Kidney (tissue), 14 donors: ENCODE results near the gene CASQ2. TPM values are rescaled to one million over a fixed set of nuclear protein-coding genes. Genes with fewer than 3 reads are reported as not detected.

Experiments
- DNase-seq, 5 donors: peaks; one replicate each; pipeline ENCODE4 v3.0.0-alpha.2; 2013 to 2020
- FAIRE-seq: peaks from 2 replicates; lab custom pipeline; 2012; peaks lifted over from hg19 to GRCh38; lab: Jason Lieb, UNC
- H3K27ac ChIP-seq, 2 donors: one replicate each; pipeline ENCODE4 v1.7.0; 2013; ENCODE audit warnings: low read depth in 2 of 2, low read length in 2 of 2, inconsistent platforms in 1 of 2
- H3K27me3 ChIP-seq: one replicate; pipeline ENCODE4 v1.7.1; 2013; ENCODE audit warnings: low read length, inconsistent platforms; ENCODE audit not compliant: control insufficient read depth, insufficient read depth
- H3K36me3 ChIP-seq, 3 donors: one replicate each; pipeline versions ENCODE4 v1.7.0 to v1.7.1; 2013; ENCODE audit warnings: low read length in 3 of 3, control low read depth in 1 of 3, inconsistent platforms in 1 of 3; ENCODE audit not compliant: insufficient read depth in 3 of 3, control insufficient read depth in 2 of 3
- H3K4me1 ChIP-seq, 3 donors: one replicate each; pipeline versions ENCODE4 v1.7.0 to v1.7.1; 2013; ENCODE audit warnings: low read length in 3 of 3, inconsistent platforms in 1 of 3, low read depth in 1 of 3; ENCODE audit not compliant: control insufficient read depth in 2 of 3, insufficient read depth in 2 of 3
- H3K4me3 ChIP-seq, 3 donors: one replicate each; pipeline versions ENCODE4 v1.7.0 to v1.8.1; 2013; ENCODE audit warnings: low read length in 3 of 3, control low read depth in 1 of 3, inconsistent platforms in 1 of 3
- H3K9ac ChIP-seq, 3 donors: one replicate each; pipeline versions ENCODE4 v1.7.0 to v1.7.1; 2013; ENCODE audit warnings: low read length in 3 of 3, control low read depth in 1 of 3, inconsistent platforms in 1 of 3
- H3K9me3 ChIP-seq, 3 donors: one replicate each; pipeline versions ENCODE4 v1.7.0 to v1.7.1; 2013; ENCODE audit warnings: low read length in 3 of 3, control low read depth in 1 of 3, inconsistent platforms in 1 of 3; ENCODE audit not compliant: control insufficient read depth in 2 of 3, insufficient read depth in 1 of 3
- intact Hi-C: fragments of 100-400 bp; cut with DNase I; formaldehyde crosslinking; loops from one replicate; pipeline ENCODE4 v1.11.1; 2022
- polyA plus RNA-seq: library from polyadenylated mRNA; stranded (reverse); fragments of 350-450 nt; fragmentation: Illumina TruSeq; extraction: RNeasy Lipid Tissue Mini Kit (QIAGEN cat#74804); gene quantifications from one replicate; pipeline ENCODE4 v1.2.3, GENCODE V29; 2014; ENCODE audit warnings: low read depth, low replicate concordance; ENCODE audit not compliant: insufficient read depth
- total RNA-seq: library from RNA; stranded (reverse); fragmentation: NEBNext Ultra II Directional; extraction: Animal tissue kit (Norgen Biotek cat#: 25700); gene quantifications from one replicate; pipeline ENCODE4 v1.2.1, GENCODE V29; 2021
- TF ChIP-seq, protein P1 (sequence below): IDR thresholded peaks from 3 replicates; pipeline ENCODE4 v1.5.1; 2012; ENCODE audit warnings: mild to moderate bottlenecking, moderate library complexity, borderline replicate concordance; ENCODE audit not compliant: insufficient read depth; ENCODE audit errors: extremely low read depth
- donor health status: control.
- donor health status: control.
- donor health status: control.
- donor health status: control.
- donor health status: control.
- donor health status: DM: yes; HTN: yes; CAD: no.
- donor health status: Normal renal cell carcinoma (clear cell type).

CASQ2 gene
- total and polyA plus RNA-seq, 2 donors from 2014 or later: 2.3 to 2.6 TPM

DNA sequence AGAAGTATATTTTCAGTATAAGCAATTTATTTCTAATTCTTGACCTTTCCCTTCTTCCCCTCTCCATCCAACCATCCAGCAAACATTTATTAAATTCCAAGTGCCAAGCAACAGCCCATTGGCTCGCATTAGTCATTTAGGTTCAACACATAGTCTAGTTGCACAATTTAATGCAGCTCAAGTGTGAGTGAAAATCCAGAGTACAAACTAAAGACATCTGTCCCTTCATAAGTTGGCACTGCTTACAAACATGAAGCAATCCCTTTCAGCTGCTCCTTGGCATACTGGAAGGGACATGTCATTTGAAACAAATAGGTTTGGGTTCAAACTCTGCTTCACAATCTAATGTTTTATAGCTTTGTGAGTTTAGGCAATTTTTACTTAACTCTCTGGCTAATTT lies 10.7 kb downstream of the CASQ2 start:
- DNase-seq: no peak
- H3K27me3 ChIP-seq: no peaks in the 10 kb centered on the region
- no peak overlapping the region for H3K27ac ChIP-seq
- H3K4me1 ChIP-seq: peaks cover 0 to 8% (median 6%) of the 10 kb centered on the region in 3 donors
- H3K9me3 ChIP-seq: no peaks in the 10 kb centered on the region
- no peak for FAIRE-seq
- no peak overlapping the region for H3K9ac ChIP-seq
- no peaks in the 10 kb centered on the region for H3K36me3 ChIP-seq
- intact Hi-C loops: no loop called here
- H3K4me3 ChIP-seq: no peak overlapping the region
- TF ChIP-seq, protein P1, sequence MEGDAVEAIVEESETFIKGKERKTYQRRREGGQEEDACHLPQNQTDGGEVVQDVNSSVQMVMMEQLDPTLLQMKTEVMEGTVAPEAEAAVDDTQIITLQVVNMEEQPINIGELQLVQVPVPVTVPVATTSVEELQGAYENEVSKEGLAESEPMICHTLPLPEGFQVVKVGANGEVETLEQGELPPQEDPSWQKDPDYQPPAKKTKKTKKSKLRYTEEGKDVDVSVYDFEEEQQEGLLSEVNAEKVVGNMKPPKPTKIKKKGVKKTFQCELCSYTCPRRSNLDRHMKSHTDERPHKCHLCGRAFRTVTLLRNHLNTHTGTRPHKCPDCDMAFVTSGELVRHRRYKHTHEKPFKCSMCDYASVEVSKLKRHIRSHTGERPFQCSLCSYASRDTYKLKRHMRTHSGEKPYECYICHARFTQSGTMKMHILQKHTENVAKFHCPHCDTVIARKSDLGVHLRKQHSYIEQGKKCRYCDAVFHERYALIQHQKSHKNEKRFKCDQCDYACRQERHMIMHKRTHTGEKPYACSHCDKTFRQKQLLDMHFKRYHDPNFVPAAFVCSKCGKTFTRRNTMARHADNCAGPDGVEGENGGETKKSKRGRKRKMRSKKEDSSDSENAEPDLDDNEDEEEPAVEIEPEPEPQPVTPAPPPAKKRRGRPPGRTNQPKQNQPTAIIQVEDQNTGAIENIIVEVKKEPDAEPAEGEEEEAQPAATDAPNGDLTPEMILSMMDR: no peak

DNA sequence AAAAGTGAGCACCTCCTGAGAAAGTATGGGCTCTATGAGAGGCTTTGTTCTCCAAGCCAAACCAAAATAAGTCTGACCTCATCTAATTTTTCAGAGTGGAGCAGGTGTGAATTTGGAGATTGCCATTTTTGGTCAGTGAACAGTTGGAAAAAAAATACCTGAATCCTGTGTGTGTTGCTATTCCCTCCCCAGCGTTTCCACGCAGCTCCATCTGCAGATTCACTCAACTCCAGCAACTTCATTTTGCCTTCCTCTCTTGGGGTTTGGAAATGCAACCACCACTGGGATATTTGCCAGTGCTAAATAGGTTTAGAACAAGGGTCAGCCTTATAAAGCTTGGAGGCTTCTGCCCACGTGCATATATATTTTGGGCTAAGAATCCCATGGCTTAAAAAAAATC lies 11.2 kb downstream of the CASQ2 start:
- H3K4me3 ChIP-seq: no peak overlapping the region
- no peak overlapping the region for H3K27ac ChIP-seq
- TF ChIP-seq, protein P1: no peak
- H3K9me3 ChIP-seq: no peaks in the 10 kb centered on the region
- no peaks in the 10 kb centered on the region for H3K27me3 ChIP-seq
- DNase-seq: no peak
- H3K9ac ChIP-seq: no peak overlapping the region
- FAIRE-seq: no peak
- H3K36me3 ChIP-seq: no peaks in the 10 kb centered on the region
- intact Hi-C loops: no loop called here
- peaks cover 0 to 8% (median 6%) of the 10 kb centered on the region in 3 donors for H3K4me1 ChIP-seq

DNA sequence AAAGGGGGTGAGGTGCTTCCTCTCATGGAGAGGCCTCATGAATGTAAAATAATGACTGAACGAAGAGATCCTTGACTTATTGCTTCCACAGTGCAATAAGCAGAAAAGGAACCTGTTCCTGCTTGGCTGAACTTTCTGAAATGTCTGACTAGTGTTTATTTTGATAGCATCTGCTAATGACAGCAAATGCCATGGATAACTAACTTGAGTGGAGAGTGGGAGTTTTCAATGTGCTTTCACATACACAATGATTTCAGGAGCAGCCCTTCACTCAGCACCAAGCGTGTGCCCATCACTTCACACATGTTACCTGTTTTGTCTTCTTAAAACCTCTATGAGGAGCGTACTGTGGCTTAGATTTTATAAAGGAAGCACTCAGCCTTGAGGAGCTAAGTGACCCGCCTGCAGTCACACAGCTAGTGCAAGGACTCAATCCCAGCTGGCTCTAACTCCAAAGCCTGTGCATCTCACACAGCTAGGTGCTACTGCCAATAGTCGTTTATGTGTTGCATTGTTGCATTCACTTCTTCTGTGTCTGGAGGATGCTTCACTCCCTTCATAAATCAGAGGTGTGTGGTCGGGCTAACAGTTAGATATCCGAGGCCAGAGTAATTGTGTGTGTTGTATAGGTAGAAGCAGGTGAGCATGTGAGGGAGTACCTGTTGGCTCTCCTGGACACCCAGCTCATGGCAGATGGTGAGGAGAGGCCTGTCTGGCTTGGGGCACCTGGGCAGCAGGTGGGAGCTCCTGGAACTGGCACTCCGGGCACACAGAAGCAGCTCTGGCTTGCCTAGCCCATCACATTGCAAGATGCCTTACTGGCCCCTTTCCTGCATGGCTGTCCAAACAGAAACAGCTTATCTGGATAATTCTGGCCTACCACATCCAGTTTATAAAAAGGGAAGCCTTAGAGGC lies 12.8 kb downstream of the CASQ2 start:
- Histone ChIP-seq H3K4me1 (peaks cover 0 to 8% (median 6%) of the 10 kb centered on the region in 3 donors), H3K27me3 (no peaks in the 10 kb centered on the region), H3K27ac (no peak overlapping the region), H3K36me3 (no peaks in the 10 kb centered on the region), H3K9me3 (no peaks in the 10 kb centered on the region), H3K9ac (no peak overlapping the region), H3K4me3 (no peak overlapping the region)
- TF ChIP-seq, protein P1: no peak
- FAIRE-seq (no peak), DNase-seq (peak in 3 of 5 donors; percentile 14 to 67 (median 61))
- intact Hi-C loops: no loop called here
